GM19238 (cell line): ENCODE data around the gene CLDN22.

ENCODE experiments used
- DNase-seq: peaks from one replicate; pipeline ENCODE4 v3.0.0; 2011; ENCODE audit warnings: low spot score; ENCODE audit not compliant: insufficient read length

The CLDN22 gene

DNA sequence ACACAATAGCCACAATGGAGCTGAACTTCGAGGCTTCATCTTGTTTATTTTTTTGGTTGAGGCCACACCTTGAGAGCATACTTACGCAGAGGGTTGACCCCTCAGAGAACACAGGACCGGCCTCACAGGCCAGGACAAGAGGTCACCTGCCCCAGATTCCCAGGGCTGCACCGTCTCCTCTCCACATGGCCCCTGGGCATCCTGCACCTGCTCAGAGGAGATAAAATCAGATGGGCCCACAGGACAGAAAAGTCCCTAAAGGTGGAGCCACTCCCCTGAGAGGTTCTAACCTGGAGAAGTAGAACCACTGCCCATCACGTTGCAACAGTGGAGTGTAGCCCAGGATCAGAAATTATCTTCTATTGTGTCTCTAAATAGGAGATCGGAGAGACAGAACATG is 3.2 kb upstream of the CLDN22 start:
- no peak for DNase-seq

DNA sequence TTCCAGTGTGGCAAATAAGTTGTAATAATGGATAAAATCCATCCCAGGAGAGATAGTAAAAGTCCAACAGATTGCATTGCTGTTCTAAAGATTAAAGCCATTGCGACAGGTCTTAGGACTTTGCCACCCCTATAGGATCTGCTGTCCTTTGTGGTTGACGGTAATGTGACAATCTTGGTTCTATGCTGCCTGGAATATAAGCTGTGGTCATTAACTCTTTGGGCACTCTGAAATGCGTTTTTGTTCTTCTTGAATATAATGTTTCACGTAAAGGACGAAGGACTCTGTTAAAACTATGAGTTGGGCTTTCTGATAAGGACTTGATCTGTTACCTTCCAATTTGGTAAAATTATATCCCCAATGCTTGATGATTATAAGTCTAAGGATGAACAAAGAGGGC is 2.2 kb upstream of the CLDN22 start, which contains the start of gene CLDN24:
CLDN24 (minus strand) TSS at position 101 of the 400 bp plus-strand sequence; CDS start at position 101, 0 bp downstream.
- no peak for DNase-seq

DNA sequence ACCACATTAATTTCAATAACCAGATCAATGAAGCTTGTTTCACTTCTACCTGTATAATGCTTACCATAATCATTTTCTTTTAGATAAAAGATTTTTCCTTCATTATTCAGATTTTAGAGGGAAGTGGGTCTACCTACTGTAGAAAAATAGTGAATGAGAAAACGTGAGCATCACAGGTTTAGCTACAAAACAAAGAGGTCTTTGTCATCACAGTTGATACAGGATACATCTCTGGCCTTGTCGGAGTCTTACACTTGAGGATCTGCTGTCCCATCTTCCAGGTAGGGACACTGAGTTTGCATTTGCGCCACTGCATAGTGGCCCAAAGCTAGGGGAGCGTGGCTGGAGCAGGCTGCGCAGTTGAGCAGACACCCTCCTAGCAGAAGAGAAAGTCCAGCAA is 1.4 kb upstream of the CLDN22 start:
- DNase-seq = no peak

DNA sequence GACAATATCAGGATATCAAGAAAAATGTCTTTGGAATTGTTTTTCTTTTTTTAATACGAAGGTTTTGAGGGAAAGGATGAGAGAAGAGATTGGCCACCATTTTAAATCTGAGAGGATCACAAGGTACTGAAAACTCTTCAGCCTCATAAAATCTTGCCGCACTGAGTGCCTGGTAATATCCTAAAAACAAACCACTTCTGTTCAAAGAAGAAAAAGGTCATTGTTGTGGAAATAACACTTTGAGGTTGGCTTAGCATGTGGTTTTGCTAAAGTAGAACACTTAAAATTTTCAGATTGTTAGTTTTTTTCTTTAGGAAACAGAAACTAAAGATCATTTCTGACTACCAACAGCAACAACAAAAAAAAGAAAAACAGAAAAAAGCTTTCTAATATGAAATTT is 1.0 kb upstream of the CLDN22 start:
- no peak for DNase-seq

DNA sequence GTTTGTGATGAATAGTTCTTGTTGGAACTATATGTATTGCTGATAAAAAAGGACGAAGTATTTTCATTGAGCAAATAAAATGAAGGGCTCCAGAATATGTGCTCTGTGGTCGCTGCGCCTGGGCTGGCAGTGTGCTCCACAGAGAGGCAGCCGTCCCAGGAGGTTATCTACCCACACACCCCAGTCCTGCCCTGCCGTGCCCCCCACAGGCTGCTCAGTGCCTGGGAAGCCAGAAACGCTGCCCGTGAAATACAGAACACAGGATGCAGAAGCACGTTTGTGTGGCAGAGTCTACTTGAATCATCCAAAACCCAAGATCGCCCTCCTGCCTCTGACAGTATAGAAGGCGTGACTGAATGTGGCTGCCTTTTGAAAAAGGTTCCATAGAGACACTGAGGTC is 1.4 kb downstream of the CLDN22 start:
- no peak for DNase-seq

DNA sequence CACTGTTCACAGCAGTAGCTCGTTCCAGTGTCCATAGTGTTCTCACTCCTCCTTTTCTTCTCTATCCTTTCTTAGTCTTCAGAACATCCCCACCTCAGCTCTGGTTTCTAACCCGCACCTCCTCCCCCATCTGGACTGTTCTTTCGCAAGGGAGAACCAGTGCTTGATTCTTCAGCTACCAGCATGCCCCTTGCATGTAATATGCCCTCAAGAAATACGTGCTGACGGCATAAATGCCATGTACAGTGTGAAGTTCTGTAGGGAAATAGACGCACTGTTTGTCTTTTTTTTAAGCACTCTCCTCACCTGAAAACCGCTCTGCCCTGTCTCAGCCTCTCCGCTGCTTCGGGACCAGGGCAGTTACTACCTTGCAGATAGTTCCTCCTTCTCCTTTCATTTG is 5.3 kb downstream of the CLDN22 start:
- DNase-seq = no peak

DNA sequence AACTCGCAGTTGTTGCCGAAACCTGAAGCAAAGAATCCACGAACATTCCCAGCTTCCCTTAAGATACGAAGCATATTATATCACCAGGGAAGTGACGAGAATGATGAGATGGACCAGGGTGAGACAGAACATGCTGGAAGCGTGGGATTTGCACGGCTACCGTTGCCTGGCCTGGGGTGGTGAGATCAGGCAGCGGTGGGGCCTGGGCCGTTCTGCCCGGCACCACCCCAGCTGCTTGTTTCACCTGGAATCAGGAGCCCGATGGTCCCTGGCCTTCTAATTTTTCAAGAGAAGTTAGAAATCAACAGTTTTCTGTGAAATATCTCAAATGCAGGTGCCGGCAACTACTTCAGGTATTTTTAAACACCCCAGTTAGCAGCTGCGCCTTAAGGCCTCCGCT is 5.7 kb downstream of the CLDN22 start:
- DNase-seq = no peak

DNA sequence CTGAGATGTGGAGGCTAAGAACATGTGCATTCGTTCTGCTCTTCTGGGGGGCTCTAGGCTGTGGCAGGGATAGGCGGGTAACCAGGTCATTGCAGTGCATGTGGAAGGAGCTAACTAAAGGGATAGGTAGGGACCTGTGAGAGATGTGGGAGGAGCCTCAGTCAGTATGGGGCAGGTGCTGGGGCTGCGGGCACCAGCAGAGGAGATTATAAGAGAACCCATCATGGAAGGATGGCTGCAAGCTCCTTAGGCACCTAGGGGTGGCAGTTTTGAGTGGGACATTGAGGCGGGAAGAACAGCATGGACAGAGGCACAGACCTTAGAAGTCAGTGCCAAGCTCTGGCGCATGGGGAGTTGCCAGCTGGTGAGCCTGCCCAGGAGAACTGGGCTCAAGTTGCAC is 7.2 kb downstream of the CLDN22 start:
- DNase-seq = no peak

DNA sequence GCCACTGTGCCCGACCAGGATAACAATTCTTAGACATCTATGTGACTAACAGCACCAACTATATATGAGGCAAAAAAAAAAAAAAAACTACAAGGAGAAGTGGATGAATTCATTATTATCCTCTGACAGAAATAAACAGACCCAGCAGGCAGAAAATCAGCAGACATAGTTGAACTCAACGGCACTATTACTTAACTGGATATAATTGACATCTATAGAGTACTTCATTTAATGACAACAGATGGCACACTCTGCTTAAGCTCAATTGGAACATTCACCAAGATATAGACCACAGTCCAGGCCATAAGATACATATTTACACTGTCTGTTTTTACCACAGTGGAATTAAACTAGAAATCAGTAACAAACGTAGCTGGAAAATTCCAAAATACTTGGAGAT is 13.3 kb downstream of the CLDN22 start:
- no peak for DNase-seq

DNA sequence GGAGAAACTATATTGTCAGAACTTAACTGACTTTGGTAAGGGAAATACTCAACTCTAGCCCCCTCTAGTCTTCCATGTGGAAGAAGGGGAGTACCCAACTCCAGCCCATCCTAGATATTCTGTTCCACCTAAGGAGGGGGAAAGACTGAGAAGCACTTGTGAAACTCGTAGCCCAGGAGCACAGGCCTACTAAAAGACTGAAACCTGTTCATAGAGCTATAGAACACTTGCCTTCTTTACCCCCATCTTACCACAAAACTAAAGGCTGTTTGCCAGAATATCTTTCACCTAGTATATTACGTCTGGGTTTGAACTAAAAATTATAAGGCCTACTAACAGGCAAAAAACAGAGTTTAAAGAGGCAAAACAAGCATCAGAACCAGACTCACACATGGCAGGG is 15.5 kb downstream of the CLDN22 start:
- no peak for DNase-seq

DNA sequence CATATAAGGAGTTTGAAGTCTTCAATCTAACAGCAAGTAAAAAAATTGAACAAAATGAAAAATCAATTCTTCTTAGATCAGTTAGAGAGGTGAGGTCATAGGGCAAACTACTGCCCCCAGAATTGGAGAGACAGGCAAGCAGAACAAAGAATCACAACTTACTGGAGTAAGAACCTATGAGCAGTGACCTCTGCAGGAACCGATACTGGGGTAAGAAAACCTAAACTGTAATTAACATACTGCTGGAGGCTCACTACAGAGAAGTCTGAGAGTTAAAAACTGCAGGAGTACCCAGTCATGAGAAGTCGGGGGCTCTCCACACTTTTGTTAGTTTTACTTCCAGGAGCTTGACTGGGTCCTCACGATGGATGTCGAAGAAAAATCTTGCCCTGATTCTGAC is 16.0 kb downstream of the CLDN22 start:
- no peak for DNase-seq

DNA sequence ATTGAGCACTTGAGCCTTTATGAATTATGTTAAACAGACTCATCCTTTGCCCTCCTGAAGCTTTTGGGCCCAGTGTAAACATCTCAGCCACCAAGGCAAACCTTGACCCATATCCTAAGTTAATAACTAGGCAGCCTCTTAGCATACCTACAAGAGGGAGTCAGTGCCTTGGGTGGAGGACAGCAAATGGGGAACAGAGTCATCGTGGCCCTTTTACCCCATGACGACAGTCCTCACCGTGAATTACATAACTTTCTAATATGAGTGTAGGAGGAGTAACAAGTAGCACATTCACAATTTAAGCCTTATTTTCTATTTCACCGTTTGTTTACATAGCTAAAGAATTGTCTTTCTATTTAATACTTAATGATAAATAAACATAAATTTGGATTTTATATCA is 16.8 kb downstream of the CLDN22 start:
- DNase-seq = no peak

DNA sequence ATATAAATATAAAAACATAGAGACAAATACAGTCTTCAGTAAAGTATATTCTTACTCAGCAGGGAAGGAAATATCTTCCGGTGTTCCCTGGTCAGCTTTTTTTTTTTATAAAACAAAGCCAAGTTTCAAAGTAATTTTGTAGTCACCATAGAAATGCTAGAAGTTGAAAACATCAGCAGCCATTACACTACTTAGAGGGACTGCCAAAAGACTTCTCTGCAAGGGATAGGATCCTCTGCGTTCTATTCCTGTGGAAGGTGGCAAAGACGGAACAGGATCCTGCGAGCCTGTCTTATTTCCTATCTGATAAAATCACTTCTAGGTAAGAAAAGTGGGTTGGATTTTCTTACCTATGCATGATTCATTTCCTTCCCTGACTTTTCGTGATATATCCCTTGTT is 19.4 kb downstream of the CLDN22 start:
- DNase-seq = no peak

DNA sequence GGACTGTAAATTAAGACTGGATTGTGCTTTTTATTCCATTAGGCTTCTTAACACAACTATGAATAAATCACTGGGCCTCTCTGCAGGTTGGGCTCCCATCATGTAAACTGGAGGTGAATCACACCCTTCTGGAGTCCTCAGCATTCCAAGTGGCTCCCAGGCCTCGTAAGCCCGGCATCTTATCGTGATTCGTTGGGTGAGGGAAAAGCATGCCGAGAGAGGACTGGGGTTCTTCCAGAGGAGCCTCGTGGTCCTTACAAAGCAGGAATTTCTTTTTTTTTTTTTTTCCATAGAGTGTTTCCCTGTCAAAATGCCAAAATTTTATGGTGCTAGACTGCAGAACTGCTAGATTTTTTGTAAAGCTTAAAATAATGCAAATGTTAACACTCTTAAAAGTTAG is 20.0 kb downstream of the CLDN22 start:
- no peak for DNase-seq

DNA sequence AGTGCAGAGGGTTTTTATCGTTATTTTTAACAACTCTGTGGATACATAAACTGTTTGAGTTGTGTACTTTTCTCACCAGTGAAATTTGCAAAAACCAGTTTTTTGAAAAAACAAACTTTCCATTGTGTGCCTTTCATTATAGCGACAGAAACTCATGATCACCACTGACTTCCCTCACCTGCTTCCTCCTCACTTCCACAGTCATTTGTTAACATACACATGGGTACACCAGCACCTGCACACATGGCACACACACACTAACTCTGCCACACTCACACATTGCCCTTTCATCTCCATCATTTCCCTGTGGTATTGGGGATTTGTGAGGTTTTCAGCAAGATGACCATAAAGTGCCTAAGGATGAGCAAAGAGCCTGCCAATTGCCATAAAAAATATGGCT is 20.6 kb downstream of the CLDN22 start:
- DNase-seq = no peak

DNA sequence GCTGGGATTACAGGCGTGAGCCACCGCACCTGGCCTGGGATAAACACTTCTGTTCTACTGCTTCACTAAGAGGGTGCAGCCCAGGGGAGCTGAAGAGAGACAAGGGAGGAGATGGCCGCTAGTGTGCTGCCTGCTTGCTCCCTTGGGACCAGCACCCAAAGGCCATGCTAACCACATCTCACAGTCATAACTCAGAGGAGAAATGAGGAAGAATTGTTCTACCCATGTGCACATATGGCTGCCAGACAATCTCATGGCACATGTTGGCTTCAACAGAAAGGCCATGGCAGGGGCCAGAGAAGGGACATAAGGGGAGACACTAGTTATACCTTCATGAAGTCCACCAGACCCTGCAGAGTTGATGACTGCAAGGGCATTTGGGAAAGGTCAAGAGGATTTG is 22.4 kb downstream of the CLDN22 start:
- peak; percentile 10 for DNase-seq

DNA sequence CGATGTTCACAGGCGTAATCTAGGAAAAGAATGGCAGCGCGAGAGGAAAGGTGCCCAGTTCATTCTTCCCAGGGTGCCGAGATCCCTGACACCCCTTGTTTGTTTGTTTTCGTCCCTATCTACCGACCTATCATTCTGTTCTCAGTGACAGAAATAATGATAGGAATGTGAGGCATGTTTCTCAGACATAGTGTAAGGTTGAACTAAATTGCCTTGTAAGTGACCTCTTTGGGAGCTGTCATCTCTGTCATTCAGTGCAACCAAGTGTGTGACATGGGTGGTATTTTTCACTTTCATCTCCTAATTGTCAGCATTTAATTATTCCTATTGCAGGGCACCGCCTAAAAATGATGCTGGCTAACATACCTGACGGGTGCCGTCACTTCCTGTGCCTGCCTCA is 24.4 kb downstream of the CLDN22 start:
- DNase-seq = no peak

DNA sequence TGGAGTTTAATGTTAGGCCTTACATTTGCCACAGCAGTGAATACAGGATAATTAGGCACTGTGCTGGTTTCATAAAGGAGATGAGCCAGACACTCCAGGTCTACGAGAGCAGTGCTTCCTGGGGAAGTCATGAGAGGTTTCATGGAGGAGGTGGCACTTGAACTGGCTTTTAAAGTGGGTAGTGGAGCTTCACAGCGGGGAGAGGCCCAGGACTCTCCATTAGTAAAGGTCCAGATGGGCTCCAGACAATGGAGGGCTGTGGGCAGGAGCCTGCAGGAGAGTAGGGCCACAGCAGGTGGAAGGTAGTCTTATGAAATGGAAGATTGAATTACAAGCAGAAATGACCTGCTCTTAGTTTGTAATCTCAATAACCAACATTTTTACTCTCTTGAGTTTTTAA is 29.0 kb downstream of the CLDN22 start:
- DNase-seq = no peak

DNA sequence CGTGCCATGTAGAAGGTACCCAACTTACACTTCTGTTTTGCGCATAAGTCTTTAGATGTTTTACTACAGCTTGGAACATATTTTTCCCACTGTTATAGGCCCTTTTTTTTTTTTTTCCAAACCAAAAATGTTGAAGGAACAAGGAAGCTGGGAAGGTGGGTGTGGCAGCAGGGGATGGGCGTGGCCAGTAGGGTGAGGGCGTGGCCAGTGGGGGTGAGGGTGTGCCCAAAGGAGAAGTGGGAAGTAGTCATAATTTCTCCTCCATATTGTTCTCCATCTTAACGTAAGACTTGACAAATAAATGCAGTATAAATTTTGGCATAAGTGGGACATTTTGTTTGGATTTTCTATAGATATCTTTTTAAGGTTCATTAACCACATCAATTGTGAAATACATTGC is 30.4 kb downstream of the CLDN22 start:
- DNase-seq = no peak

DNA sequence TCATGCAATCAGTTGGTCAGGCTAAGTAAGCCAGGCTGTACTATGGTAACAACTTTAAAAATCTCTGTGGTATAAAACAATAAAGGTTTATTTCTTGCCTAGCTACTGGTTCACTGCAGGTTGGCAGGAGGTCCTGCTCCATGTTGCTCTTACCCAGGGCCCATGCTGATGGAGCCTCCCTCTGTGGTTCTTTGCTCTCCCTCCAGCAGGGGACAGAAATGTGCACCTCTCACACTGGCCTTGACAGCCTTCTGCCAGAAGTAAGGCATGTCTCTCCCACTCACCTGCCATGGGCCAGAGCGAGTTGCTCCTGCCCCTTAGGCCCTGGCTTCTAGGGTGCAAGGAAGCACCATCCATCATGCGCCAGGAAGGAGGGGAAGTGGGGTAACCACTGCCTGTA is 31.1 kb downstream of the CLDN22 start:
- no peak for DNase-seq

DNA sequence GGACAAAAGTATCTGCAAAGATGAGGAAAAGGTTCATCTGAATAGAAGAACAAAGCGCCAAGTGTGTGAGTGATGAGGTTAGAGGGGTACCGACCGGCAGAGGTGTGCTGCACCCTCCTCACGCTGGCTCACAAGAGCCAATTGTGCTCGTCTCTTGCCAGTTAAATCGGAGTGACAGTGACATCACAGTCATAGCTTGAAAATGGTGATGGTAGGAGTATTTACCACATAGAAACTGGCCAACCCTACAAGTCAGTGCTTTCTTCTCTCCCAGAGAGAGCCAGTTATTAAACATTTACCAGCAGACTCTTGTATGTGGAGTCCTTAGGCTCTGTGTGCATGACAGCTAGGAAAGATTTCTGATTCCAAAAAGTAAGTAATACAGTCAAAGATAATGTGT is 32.4 kb downstream of the CLDN22 start:
- no peak for DNase-seq

DNA sequence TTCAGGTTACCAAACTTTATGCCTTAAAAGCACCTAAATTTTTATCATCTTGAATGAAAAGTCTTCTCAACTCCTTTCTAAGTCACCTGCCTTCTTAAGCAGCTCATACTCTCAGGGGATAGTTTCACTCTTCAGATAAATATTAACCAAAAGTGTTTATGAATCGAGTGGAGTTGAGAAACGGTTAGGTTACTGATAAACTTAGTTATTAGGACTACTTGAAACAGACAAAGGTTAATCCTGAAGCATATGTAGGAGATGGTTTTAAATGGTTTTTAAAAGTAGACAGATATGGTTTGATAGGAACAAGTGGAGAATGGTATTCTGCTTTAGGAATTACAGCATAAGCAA is 32.8 kb downstream of the CLDN22 start:
- no peak for DNase-seq

DNA sequence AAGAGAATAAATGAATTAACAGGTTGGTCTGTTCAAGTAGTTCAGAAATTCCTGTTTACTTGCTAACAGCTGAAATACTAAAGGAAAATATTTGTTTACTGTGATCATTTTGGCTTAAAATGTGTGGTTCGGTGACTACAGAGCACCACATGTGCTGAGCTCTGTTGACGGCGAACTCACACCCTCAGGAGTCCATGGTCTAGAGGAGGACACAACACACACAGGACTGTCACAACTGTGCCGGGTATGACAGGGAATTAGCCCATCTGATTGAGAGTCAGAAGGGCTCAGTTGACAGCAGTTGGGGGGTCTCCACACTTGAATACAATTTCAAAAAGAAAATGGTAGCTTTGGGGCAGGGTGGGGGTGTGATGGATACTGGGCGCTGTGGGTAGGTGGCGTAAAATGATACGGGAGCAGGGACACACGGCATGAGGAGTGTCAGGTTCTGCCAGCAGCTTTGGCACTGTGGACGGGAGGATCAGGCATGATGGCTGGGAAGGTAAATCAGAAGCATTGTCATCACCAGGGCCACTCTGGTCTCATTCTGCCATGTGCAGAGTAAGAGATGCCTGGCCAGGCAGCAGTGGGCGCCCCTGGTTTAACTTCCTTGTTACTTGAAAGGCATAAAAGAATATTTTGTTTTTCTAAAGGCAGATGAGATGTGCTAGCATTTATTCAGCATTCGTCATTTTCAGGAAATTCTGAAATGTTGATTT is 33.3 kb downstream of the CLDN22 start:
- no peak for DNase-seq

DNA sequence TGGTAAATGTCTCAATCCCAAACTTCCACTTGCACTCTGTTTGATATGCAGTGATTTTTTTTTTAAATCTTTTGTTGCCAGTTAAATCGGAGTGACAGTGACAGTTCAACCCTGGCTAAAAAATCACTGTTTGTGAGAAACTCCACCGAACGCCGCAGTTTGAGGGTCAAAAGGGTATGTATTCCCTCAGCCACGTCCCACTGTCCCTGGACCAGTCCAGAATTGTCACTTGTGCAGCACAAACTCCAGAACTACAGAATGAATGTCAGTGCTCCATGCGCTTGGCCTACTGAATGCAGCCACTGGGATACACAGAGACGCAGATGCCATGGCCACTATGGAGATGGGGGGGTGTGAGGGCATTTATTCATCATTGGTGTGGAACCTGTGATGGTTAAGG is 34.2 kb downstream of the CLDN22 start:
- DNase-seq = no peak
